Small intestine (tissue), 7 donors: Measurements from ENCODE around the gene VWDE. TPM values are rescaled to one million over a fixed set of nuclear protein-coding genes. Genes with fewer than 3 reads are reported as not detected.

Experiments
- DNase-seq, 2 donors: peaks; one replicate each; pipeline versions ENCODE4 v3.0.0 to v3.0.0-alpha.2; 2013
- FAIRE-seq: peaks from 2 replicates; lab custom pipeline; 2012; peaks lifted over from hg19 to GRCh38; lab: Jason Lieb, UNC
- H3K27ac ChIP-seq, 3 donors: one replicate each; pipeline ENCODE4 v1.5.1; 2013; ENCODE audit warnings: low read length in 2 of 3, mild to moderate bottlenecking in 2 of 3, control low read depth in 1 of 3, inconsistent platforms in 1 of 3, low read depth in 1 of 3, moderate library complexity in 1 of 3
- H3K27me3 ChIP-seq, 3 donors: one replicate each; pipeline ENCODE4 v1.6.1; 2013; ENCODE audit warnings: low read length in 3 of 3, inconsistent platforms in 1 of 3; ENCODE audit not compliant: control insufficient read depth in 3 of 3, insufficient read depth in 3 of 3
- H3K36me3 ChIP-seq, 3 donors: one replicate each; pipeline ENCODE4 v1.6.1; 2013; ENCODE audit warnings: low read length in 3 of 3, inconsistent platforms in 1 of 3, low read depth in 1 of 3, mild to moderate bottlenecking in 1 of 3, moderate library complexity in 1 of 3; ENCODE audit not compliant: control insufficient read depth in 3 of 3, insufficient read depth in 2 of 3
- H3K4me1 ChIP-seq, 3 donors: one replicate each; pipeline ENCODE4 v1.6.1; 2013; ENCODE audit warnings: low read length in 2 of 3, inconsistent platforms in 1 of 3, low read depth in 1 of 3, mild to moderate bottlenecking in 1 of 3, moderate library complexity in 1 of 3; ENCODE audit not compliant: control insufficient read depth in 3 of 3, insufficient read depth in 2 of 3
- H3K4me3 ChIP-seq, 3 donors: one replicate each; pipeline ENCODE4 v1.5.1; 2013; ENCODE audit warnings: low read length in 3 of 3, control low read depth in 1 of 3, inconsistent platforms in 1 of 3, low read depth in 1 of 3, mild to moderate bottlenecking in 1 of 3, moderate library complexity in 1 of 3
- H3K9me3 ChIP-seq, 2 donors: one replicate each; pipeline ENCODE4 v1.6.1; 2013; ENCODE audit warnings: low read depth in 1 of 2, low read length in 1 of 2; ENCODE audit not compliant: control insufficient read depth in 2 of 2, insufficient read depth in 1 of 2
- WGBS, 3 donors: extraction: QIAGEN DNeasy Blood & Tissue Kit; methylation state at CpG; one replicate each; pipeline ENCODE4 v1.1.7; 2013; 5-methylcytosine and 5-hydroxymethylcytosine counted together
- polyA plus RNA-seq, 4 donors: library from polyadenylated mRNA; stranded (reverse) in 3 of 4; unstranded in 1 of 4; fragments of 200-250 nt in 3 of 4; fragments of 120-200 nt in 1 of 4; gene quantifications; one replicate each; pipeline versions ENCODE4 v1.2.1 to v1.2.3, GENCODE V29; 2013
- donor health status: healthy with polysubstance abuse.
- donor health status: control.
- donor health status: control.
- donor health status: Bipolar disorder and iron deficiency.
- donor health status: healthy.

VWDE gene
- polyA plus RNA-seq, 4 donors, result 0.01 to 0.35 TPM; not detected in 2

- H3K27ac ChIP-seq, result no peak overlapping the region
- FAIRE-seq, result no peak
Observed at GRCh38 chr7:12391922-12392615, 11.6 kb downstream of the VWDE start.

GRCh38 chr7:12389089-12389700 is 14.5 kb downstream of the VWDE start:
- FAIRE-seq, result no peak
- 73 to 79% (median 77%) methylated on average over 1 of the region's 1 CpG for WGBS, 3 donors

More at GRCh38 chr7:12391922-12392615, 11.6 kb downstream of the VWDE start:
- Histone ChIP-seq H3K36me3 (no peaks in the 10 kb centered on the region), H3K27me3 (no peaks in the 10 kb centered on the region), H3K4me1 (no peaks in the 10 kb centered on the region), H3K9me3 (no peaks in the 10 kb centered on the region), H3K4me3 (no peak overlapping the region)
- WGBS, 3 donors, result 58 to 66% (median 62%) methylated on average over 5 of the region's 5 CpGs
- no peak for DNase-seq

GRCh38 chr7:12386313-12386740 is 17.3 kb downstream of the VWDE start:
- Histone ChIP-seq H3K4me3 (no peak overlapping the region), H3K27ac (no peak overlapping the region), H3K4me1 (no peaks in the 10 kb centered on the region), H3K9me3 (no peaks in the 10 kb centered on the region), H3K36me3 (no peaks in the 10 kb centered on the region), H3K27me3 (no peaks in the 10 kb centered on the region)
- FAIRE-seq (no peak), DNase-seq (no peak)
- WGBS, 3 donors, result 77 to 89% (median 80%) methylated on average over 5 of the region's 5 CpGs

More at GRCh38 chr7:12389089-12389700, 14.5 kb downstream of the VWDE start:
- H3K27me3 ChIP-seq, result no peaks in the 10 kb centered on the region
- H3K36me3 ChIP-seq, result no peaks in the 10 kb centered on the region
- H3K27ac ChIP-seq, result no peak overlapping the region
- H3K4me3 ChIP-seq, result no peak overlapping the region
- no peaks in the 10 kb centered on the region for H3K4me1 ChIP-seq
- H3K9me3 ChIP-seq, result no peaks in the 10 kb centered on the region
- DNase-seq, result peak; percentile 32 to 49

GRCh38 chr7:12385364-12385786 is 18.3 kb downstream of the VWDE start:
- Histone ChIP-seq H3K9me3 (no peaks in the 10 kb centered on the region), H3K27ac (no peak overlapping the region), H3K4me1 (no peaks in the 10 kb centered on the region), H3K4me3 (no peak overlapping the region), H3K36me3 (no peaks in the 10 kb centered on the region), H3K27me3 (no peaks in the 10 kb centered on the region)
- WGBS, 3 donors, result 27 to 39% (median 31%) methylated on average over 2 of the region's 2 CpGs
- FAIRE-seq (no peak), DNase-seq (no peak)

GRCh38 chr7:12383377-12383776 is 20.3 kb downstream of the VWDE start:
- H3K4me3 ChIP-seq, result no peak overlapping the region
- H3K27me3 ChIP-seq, result no peaks in the 10 kb centered on the region
- no peaks in the 10 kb centered on the region for H3K36me3 ChIP-seq
- WGBS, 3 donors, result 83 to 90% (median 83%) methylated on average over 3 of the region's 3 CpGs
- no peaks in the 10 kb centered on the region for H3K4me1 ChIP-seq
- DNase-seq (no peak), FAIRE-seq (no peak)
- no peak overlapping the region for H3K27ac ChIP-seq
- no peaks in the 10 kb centered on the region for H3K9me3 ChIP-seq

- Histone ChIP-seq H3K4me1 (no peaks in the 10 kb centered on the region), H3K36me3 (no peaks in the 10 kb centered on the region), H3K9me3 (no peaks in the 10 kb centered on the region), H3K4me3 (no peak overlapping the region), H3K27ac (no peak overlapping the region), H3K27me3 (no peaks in the 10 kb centered on the region)
- DNase-seq (no peak), FAIRE-seq (no peak)
- WGBS, 3 donors, result 58 to 70% (median 68%) methylated on average over 2 of the region's 2 CpGs
Observed at GRCh38 chr7:12378389-12378788, 25.3 kb downstream of the VWDE start.

GRCh38 chr7:12377406-12377805 is 26.3 kb downstream of the VWDE start:
- FAIRE-seq (no peak), DNase-seq (no peak)
- H3K27me3 ChIP-seq, result no peaks in the 10 kb centered on the region
- no peak overlapping the region for H3K27ac ChIP-seq
- no peaks in the 10 kb centered on the region for H3K36me3 ChIP-seq
- WGBS, 3 donors, result 76 to 81% (median 80%) methylated on average over 5 of the region's 5 CpGs
- no peaks in the 10 kb centered on the region for H3K9me3 ChIP-seq
- no peaks in the 10 kb centered on the region for H3K4me1 ChIP-seq
- H3K4me3 ChIP-seq, result no peak overlapping the region

GRCh38 chr7:12373580-12374263 is 29.9 kb downstream of the VWDE start:
- no peak for FAIRE-seq
- no peaks in the 10 kb centered on the region for H3K9me3 ChIP-seq
- H3K27ac ChIP-seq, result no peak overlapping the region
- H3K4me3 ChIP-seq, result no peak overlapping the region
- H3K36me3 ChIP-seq, result no peaks in the 10 kb centered on the region
- H3K27me3 ChIP-seq, result no peaks in the 10 kb centered on the region
- 72 to 79% (median 78%) methylated on average over 5 of the region's 5 CpGs for WGBS, 3 donors
- DNase-seq, result no peak
- no peaks in the 10 kb centered on the region for H3K4me1 ChIP-seq
